H1 (cell line): ENCODE measurements around the gene MR1. TPM values are rescaled to one million over a fixed set of nuclear protein-coding genes. Genes with fewer than 3 reads are reported as not detected.

Source experiments
- CHD1 ChIP-seq: IDR thresholded peaks from 2 replicates; pipeline ENCODE4 v1.6.1; 2012; ENCODE audit warnings: low read depth, low read length, improper control_type of control experiment
- HDAC2 ChIP-seq, 2 experiments: fragments of 300-600 bp in 1 of 2; sonication (generic) in 1 of 2; IDR thresholded peaks; 2 replicates each; pipeline ENCODE4 v1.6.1; 2011 to 2012; ENCODE audit warnings: low read depth in 2 of 2, low read length in 2 of 2, mild to moderate bottlenecking in 2 of 2, moderate library complexity in 2 of 2, borderline replicate concordance in 1 of 2, inconsistent platforms in 1 of 2
- HDAC6 ChIP-seq: IDR thresholded peaks from one replicate; pipeline ENCODE4 v1.7.1; 2012; ENCODE audit warnings: low read depth, mild to moderate bottlenecking, inconsistent platforms, low read length, moderate library complexity
- KDM1A ChIP-seq: fragments of 200-600, 300-600 bp; sonication (generic); IDR thresholded peaks from 2 replicates; pipeline ENCODE4 v1.7.1; 2016; ENCODE audit warnings: mild to moderate bottlenecking, low read length, borderline replicate concordance
- POU5F1 ChIP-seq: IDR thresholded peaks from 2 replicates; pipeline ENCODE4 v1.6.1; 2011; ENCODE audit warnings: low read depth, mild to moderate bottlenecking, low read length, moderate library complexity
- polyA plus RNA-seq, 7 experiments: library from polyadenylated mRNA; depleted of rRNA in 3 of 7; stranded (reverse) in 5 of 7; unstranded in 2 of 7; fragments of >200 nt in 5 of 7; fragments of 200-250 nt in 2 of 7; gene quantifications; 1 replicate in 5 of 7; 2 replicates in 1 of 7; 4 replicates in 1 of 7; pipeline versions ENCODE4 v1.2.1 to v1.2.3, GENCODE V29; 2011 to 2013; ENCODE audit warnings: missing spikeins in 2 of 7, mixed read lengths in 2 of 7
- total RNA-seq: library from RNA; stranded (reverse); fragmentation: NEBNext Ultra II Directional; extraction: Animal tissue kit (Norgen Biotek cat#: 25700); gene quantifications from 2 replicates; pipeline ENCODE4 v1.2.1, GENCODE V29; 2021

Gene MR1
- total and polyA plus RNA-seq, 2 of the 8 experiments (the other 6 are each of a cell fraction or from before 2014, with no cell fraction given), result 0.09 TPM; not detected in 1

- TF ChIP-seq POU5F1 (no peak), HDAC6 (no peak), CHD1 (no peak), KDM1A (no peak), HDAC2 (IDR thresholded peaks at IDR 0.05; ENCODE audit: borderline replicate concordance in 1 of 2, low read depth in 2 of 2, low read length in 2 of 2) (no peak)
Observed at GRCh38 chr1:181110013-181110412, 76.2 kb downstream of the MR1 start (continued).

Other genes starting within 250 kb of the MR1 start
- gene KIAA1614, start 121.1 kb upstream of the MR1 start, total RNA-seq, result 2.6 and 3.1 TPM in 2 replicates
- 1.3 and 1.9 TPM in 2 replicates for gene KIAA1614, start 121.1 kb upstream of the MR1 start, polyA plus RNA-seq (2011; rRNA removed)
- 33.3 and 35.4 TPM in 2 replicates for gene STX6, start 11.1 kb upstream of the MR1 start, total RNA-seq
- gene STX6, start 11.1 kb upstream of the MR1 start, polyA plus RNA-seq (2011; rRNA removed), result 13.6 and 14.8 TPM in 2 replicates
- gene IER5, start 54.7 kb downstream of the MR1 start, total RNA-seq, result 7.1 and 7.7 TPM in 2 replicates
- 3.5 and 4.3 TPM in 2 replicates for gene IER5, start 54.7 kb downstream of the MR1 start, polyA plus RNA-seq (2011; rRNA removed)